ENCODE results near the gene CRHR2. TPM values are rescaled to one million over a fixed set of nuclear protein-coding genes. Genes with fewer than 3 reads are reported as not detected.

The CRHR2 gene
- polyA plus RNA-seq, 1 donor from 2014 or later, result 0.15 TPM

DNA sequence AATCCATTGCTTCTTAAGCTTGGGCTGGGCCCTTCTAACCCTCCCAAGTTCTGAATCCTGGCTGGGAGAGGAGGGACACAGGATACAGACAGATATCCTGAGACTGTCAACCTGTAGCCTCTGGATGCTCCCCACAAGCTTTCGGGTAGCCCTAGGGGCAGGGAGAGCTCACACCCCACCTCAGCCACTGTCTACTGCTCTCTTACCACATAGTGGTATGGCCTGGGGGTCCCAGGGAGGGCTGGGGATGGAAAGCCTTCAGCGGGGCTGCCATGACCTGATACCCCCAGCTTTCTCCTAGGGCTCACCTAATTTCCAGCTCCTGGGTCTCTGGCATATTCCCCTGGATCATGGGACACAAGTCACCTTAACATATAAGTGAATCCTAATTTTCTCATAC, 25.1 kb downstream of the CRHR2 start:
- no peak overlapping the region for H3K4me2 ChIP-seq (ENCODE audit: low read length)
- H3K9me3 ChIP-seq (ENCODE audit: low read length), result no peaks in the 10 kb centered on the region

More for the DNA sequence above, 25.1 kb downstream of the CRHR2 start:
- Histone ChIP-seq H4K20me1 (ENCODE audit: insufficient read depth) (no peaks in the 10 kb centered on the region), H3K79me2 (replicated peaks; ENCODE audit: insufficient read depth, low read length) (no peaks in the 10 kb centered on the region), H3K9ac (ENCODE audit: low read length) (no peak overlapping the region), H3K27ac (ENCODE audit: low read length) (no peak overlapping the region), H3K9me2 (ENCODE audit: insufficient read depth, low read length) (no peaks in the 10 kb centered on the region), H2AFZ (ENCODE audit: low read depth, low read length) (no peak overlapping the region), H3K4me3 (ENCODE audit: low read length) (no peak overlapping the region), H3K27me3 (ENCODE audit: insufficient read depth, low read depth, low read length) (no peaks in the 10 kb centered on the region), H3F3A (ENCODE audit: insufficient read depth, low read length, poor library complexity, severe bottlenecking) (no peaks in the 10 kb centered on the region), H3K36me3 (ENCODE audit: insufficient read depth, low read length) (no peaks in the 10 kb centered on the region)
- TF ChIP-seq TAF1 (IDR thresholded peaks at IDR 0.05; ENCODE audit: low read depth), result no peak
- no peak for TF ChIP-seq POLR2AphosphoS5 (IDR thresholded peaks at IDR 0.05)
- TF ChIP-seq EZH2 (IDR thresholded peaks at IDR 0.05; ENCODE audit: borderline replicate concordance, insufficient read depth, low read length, poor library complexity, severe bottlenecking), result no peak
- no peak for TF ChIP-seq SMC3 (conservative IDR thresholded peaks at IDR 0.05; ENCODE audit: poor library complexity)
- no peak for TF ChIP-seq MXI1 (conservative IDR thresholded peaks at IDR 0.05; ENCODE audit: poor library complexity, severe bottlenecking)
- TF ChIP-seq CTCF (IDR thresholded peaks at IDR 0.05; ENCODE audit: poor library complexity, severe bottlenecking), result no peak
- no peak for TF ChIP-seq RAD21 (conservative IDR thresholded peaks at IDR 0.05)
- no peak for TF ChIP-seq REST (IDR thresholded peaks at IDR 0.05; ENCODE audit: borderline replicate concordance)
- no peak for TF ChIP-seq EP300 (conservative IDR thresholded peaks at IDR 0.05; ENCODE audit: poor library complexity, severe bottlenecking)

Data from neural cell (in vitro differentiated cells).